Pons (tissue), 1 donor: ENCODE data around the gene SRP54.
A peak's percentile ranks its signal among the peaks of the same experiment; 100 is the strongest.
"Not testable (repeated sequence)": the region's sequence is repeated elsewhere in the genome, so short reads cannot be mapped to it uniquely, and the experiment has no call there.

Source experiments
- DNase-seq: peaks from one replicate; pipeline ENCODE4 v3.0.0-alpha.2; 2016; ENCODE audit warnings: low spot score

Gene SRP54

DNA sequence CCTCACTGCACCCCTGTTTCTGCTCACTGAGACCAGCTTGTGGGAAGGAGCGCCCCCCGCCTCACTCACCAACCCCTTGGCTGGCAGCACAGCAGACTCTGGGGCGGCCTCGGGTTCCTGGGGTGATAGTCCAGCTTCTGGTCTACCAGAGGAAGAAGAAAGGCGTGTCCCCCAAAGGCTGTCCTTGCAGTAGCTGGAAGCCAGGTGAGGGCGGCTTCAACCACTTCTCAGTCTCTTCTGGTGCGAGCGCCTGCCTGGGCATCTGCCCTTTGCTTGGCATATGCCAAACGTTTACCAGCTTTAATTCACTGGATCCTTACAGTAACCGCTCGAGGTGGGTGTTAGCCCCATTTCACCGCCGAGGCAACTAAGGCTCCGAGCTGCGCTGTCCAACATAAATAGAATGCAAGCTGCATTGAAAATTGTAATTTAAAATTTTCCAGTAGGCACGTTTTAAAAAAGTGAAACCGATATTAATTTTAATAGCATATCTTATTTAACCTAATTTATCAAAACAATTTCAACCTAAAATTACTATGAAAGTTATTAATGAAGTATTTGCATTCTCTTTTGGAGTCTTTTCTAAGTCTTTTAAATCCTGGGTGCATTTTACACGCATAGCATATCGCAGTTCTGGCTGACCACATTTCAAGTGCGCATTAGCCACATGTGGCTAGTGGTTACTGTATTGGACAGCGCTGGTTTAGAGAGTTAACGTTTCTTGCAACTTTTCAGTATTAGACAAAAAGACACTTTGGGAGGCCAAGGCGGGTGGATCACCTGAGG is 64.2 kb downstream of the SRP54 start:
- peak; percentile 34 for DNase-seq

DNA sequence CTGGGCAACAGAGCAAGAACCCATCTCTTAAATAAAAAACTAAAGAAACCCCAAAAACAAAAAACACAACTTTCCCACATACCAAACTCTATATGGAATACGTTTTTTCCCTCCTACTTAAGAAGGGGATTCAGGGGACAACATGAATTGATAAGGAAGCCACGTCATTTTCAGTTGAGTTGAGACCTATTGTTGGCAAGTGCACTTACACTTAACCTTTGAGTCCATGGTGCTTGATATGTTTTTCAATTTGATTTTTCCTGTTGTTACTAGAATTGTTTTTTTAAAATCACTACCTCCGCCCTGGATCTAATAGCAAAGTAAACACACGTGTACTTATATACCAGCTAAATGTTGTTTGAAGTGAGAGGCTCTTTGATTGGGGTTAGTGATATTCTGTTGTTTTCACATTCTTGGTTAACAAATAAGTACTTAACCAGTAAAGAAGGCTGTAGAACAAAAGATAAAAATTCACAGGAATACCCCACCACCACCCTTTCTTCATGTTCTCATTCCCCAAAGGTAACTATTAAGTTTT is 65.3 kb downstream of the SRP54 start:
- no peak for DNase-seq

DNA sequence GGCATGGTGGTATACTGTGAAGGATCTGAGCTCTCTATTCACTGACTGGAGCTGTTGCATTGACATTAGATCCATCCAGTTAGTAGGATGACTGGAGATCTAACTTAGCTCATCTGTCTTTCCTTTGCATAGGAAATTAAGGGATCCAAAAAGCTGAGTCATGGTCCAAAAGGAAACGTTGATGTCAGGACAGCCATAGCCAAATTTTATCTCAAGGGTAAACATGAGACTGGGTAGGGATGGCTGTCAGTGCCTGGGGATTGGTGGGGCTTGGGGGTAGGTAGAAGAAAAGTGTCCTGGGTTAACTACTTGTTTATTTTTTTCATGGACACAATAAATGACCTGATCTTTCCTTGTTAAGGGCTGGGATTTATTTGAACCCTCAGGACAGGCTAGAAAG is 67.9 kb downstream of the SRP54 start:
- peak; percentile 17 for DNase-seq

DNA sequence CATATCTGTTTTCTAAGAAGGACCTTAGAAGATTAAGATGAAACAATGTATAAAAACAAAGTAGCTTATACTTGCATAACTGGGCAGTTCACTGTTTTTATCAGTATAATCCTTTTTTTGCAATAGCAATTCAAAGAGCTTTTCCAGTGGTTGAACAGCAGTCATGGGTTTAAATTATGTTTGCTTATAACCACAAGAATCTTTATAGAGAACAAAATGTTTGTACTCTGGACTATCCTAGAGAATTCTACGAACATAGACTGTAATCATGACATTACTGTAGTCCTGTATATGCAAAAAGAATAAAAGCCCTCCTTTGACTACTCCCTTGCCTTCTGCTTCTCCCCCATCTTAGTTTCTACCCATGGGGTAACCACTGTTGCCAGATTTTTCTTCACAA is 69.0 kb downstream of the SRP54 start:
- no peak for DNase-seq

DNA sequence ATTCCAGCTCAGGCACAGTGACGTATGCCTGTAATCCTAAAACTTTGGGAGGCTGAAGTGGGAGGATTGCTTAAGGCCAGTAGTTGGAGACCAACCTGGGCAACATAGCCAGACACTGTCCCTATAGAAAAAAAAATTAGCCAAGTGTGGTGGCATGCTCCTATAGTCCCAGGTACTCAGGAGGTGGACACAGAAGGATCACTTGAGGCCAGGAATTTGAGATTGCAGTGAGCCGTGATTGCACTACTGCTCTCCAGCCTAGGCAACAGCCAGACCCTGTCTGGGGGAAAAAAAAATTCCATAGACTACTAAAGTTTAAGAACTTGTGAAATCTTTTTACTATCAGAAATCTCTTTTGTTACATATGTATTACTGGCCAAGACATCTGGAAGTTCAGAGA is 69.8 kb downstream of the SRP54 start:
- no peak for DNase-seq

DNA sequence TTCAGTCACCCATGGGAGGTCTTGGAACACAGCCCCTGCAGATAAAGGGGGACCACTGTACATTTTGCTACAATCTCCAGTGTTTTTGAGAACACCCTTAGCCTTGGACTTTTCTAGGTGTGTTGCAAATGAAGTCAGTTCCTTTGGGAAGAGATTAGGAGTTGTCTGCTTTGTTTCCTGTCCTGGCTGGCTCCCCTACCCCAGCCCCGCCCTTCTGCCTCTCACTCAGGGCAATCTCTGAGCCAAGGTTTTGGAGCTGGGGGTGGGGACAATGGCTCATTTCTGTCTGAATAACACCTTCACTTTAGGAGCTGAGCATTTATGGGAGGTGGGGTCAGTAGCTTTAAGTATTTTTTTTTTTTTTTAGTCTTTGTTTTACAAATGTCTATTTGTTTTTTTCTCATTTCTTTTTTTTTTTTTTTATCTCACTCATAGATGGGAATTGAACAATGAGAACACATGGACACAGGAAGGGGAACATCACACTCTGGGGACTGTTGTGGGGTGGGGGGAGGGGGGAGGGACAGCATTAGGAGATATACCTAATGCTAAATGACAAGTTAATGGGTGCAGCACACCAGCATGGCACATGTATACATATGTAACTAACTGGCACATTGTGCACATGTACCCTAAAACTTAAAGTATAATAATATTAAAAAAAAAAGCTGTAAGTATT is 78.5 kb downstream of the SRP54 start:
- not testable (repeated sequence) for DNase-seq

DNA sequence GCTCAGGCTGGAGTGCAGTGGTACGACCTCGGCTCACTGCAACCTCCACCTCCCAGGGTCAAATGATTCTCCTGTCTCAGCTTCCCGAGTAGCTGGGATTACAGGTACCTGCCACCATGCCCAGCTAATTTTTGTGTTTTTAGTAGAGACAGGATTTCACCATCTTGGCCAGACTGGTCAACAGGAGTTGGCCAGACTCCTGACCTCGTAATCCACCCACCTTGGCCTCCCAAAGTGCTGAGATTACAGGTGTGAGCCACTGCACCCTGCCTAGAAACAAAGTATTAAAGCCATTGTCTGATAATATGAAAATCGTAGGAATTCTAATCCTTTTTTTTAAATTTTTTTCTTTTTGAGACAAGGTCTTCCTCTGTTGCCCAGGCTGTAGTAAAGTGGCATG is 82.9 kb downstream of the SRP54 start:
- DNase-seq = not testable (repeated sequence)

DNA sequence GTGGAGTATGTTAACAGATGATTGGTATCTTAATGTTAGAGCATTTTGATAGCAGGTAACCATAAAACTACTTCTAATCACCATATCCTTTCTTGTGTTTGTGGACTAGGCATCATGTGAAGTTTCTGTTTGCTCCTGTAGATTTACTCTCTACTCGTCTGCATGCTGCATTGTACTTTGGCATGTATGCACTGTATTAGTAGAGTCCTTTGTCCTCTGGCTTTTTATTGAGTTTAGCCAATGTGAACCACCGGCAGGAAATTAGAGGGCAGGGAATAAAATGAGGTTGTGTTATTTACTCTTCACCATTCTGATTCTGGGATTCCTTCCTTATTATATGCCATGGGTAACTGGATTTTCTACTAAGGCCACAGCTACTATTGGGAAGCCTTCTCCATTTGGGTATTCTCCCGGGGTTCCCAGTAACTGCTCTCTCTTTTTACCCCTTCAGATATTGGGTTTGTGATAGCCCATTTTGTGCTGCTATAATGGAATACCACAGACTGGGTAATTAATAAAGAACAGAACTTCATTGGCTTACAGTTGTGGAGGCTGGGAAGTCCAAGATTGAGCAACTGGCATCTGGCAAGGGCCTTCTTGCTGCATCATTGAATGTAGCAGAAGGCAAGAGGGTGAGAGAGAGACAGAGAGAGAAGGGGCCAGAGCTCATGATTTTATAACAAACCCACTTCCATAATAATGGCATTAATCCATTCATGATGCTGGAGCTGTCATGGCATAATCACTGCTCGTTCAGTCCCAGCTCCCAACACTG is 85.6 kb downstream of the SRP54 start:
- DNase-seq = no peak

DNA sequence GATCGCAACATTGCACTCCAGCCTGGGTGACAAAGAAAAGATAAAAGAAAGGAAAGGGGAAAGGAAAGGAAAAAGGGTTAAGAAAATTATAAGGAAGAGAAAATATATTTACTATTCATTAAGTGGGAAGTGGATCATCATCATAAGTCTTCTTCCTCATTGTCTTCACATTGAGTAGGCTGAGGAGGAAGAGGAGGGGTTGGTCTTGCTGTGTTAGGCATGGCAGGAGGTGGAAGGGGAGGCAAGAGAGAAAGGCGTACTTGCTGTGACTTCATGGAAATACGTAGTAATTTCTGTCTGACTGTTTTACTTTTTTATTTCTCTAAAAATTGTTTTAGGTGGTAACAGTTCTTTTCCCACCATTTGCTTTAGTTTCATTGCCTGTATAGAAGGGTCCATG is 89.4 kb downstream of the SRP54 start:
- DNase-seq = no peak

DNA sequence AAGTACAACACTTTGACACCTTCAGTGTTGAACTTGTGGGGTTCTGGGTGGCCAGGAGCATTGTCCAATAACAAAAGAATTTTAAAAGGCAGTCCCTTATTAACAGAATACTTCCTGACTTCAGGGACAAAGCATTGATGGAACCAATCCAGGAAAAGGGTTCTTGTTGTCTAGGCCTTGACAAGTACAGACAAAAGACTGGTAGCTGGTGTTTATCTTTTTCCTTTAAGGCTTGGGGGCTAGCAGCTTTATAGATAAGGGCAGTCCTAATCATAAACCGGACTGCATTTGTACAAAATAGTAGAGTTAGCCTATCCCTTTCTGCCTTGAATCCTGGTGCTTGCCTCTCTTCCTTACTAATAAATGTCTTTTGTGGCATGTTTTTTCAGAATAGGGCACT is 90.7 kb downstream of the SRP54 start:
- DNase-seq = no peak

DNA sequence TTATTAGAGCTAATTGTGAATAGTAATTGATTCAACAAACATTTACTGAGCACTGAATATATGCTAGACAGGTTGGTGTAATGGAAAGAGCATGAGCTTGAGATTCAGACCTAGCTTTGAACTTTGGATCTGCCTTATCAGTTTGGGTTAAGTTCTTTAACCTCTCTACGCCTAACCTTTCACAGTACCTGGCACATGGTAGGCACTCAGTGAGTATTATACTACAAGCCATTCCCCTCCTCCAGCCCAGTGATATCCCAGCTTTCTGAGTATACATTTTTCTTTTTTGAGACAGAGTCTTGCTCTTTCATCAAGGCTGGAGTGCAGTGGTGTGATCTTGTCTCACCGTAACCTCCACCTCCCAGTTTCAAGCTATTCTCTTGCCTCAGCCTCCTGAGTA is 95.3 kb downstream of the SRP54 start:
- DNase-seq = no peak
